HCT116 (cell line): ENCODE measurements around the gene RYR2. TPM values are rescaled to one million over a fixed set of nuclear protein-coding genes. Genes with fewer than 3 reads are reported as not detected.

Source experiments
- ATAC-seq: fragments of 200-7000 bp; cut with Tn5 transposase; 2 replicates; pipeline ENCODE4 v1.9.1; 2020; ENCODE audit warnings: mild to moderate bottlenecking, moderate library complexity
- BruUV-seq: library from RNA; stranded (reverse); fragments of 400-500 nt; replicated peaks from 2 replicates; lab custom pipeline; 2021; lab: Mats Ljungman, UMichigan
- CTCF ChIA-PET: fragments of 300-600 bp; sonication (Branson Sonifier 250); formaldehyde crosslinking; loops from one replicate; lab custom pipeline; 2021; ENCODE audit warnings: antibody characterized with exemption; lab: Charles Lee
- POLR2A ChIA-PET: fragments of 300-600, 350-600 bp; sonication (Branson Sonifier 250); formaldehyde crosslinking; loops from one replicate; lab custom pipeline; 2021; ENCODE audit warnings: antibody characterized with exemption; lab: Charles Lee
- RAD21 ChIA-PET, 2 experiments: fragments of 300-600 bp; sonication (Branson Sonifier 250); formaldehyde crosslinking; loops; one replicate each; lab custom pipeline; 2023; ENCODE audit warnings: low total read pairs in 2 of 2; ENCODE audit not compliant: uncharacterized antibody in 2 of 2, unreplicated experiment in 2 of 2, low non-redundant PET in 1 of 2; lab: Charles Lee
- DNase-seq: peaks from one replicate; pipeline ENCODE4 v3.0.0-alpha.2; 2010; ENCODE audit warnings: low read depth, low spot score
- H2AFZ ChIP-seq: fragments of 200-600 bp; shearing (Covaris generic), sonication (generic); 2 replicates; pipeline ENCODE4 v1.6.1; 2017; ENCODE audit warnings: low read depth, mixed run types, mixed read lengths, antibody characterized with exemption, low read length; ENCODE audit not compliant: poor library complexity, severe bottlenecking
- H3K27ac ChIP-seq: 2 replicates; pipeline ENCODE4 v1.5.1; 2012; ENCODE audit warnings: low read depth, low read length
- H3K27me3 ChIP-seq: fragments of 200-600 bp; sonication (generic); 2 replicates; pipeline ENCODE4 v1.6.1; 2016; ENCODE audit warnings: mixed run types, low read length, mixed read lengths; ENCODE audit not compliant: insufficient read depth
- H3K36me3 ChIP-seq, 2 experiments: fragments of 200-500 bp in 1 of 2; fragments of 200-600 bp in 1 of 2; sonication (Bioruptor generic) in 1 of 2; sonication (generic) in 1 of 2; 2 replicates each; pipeline versions ENCODE4 v1.5.1 to v1.6.1; 2014 to 2016; ENCODE audit warnings: low read length in 2 of 2, inconsistent platforms in 1 of 2, mixed read lengths in 1 of 2, mixed run types in 1 of 2; ENCODE audit not compliant: insufficient read depth in 2 of 2, control insufficient read depth in 1 of 2
- H3K4me1 ChIP-seq, 2 experiments: fragments of 200-600 bp in 1 of 2; sonication (generic) in 1 of 2; 2 replicates each; pipeline versions ENCODE4 v1.5.1 to v1.6.1; 2012 to 2017; ENCODE audit warnings: low read length in 2 of 2, inconsistent platforms in 1 of 2, mild to moderate bottlenecking in 1 of 2, mixed read lengths in 1 of 2, mixed run types in 1 of 2, moderate library complexity in 1 of 2; ENCODE audit not compliant: insufficient read depth in 2 of 2, control insufficient read depth in 1 of 2
- H3K4me2 ChIP-seq: fragments of 200-600 bp; sonication (generic); 2 replicates; pipeline ENCODE4 v1.6.1; 2017; ENCODE audit warnings: mixed run types, low read length, mixed read lengths
- H3K4me3 ChIP-seq, 2 experiments: fragments of 200-600 bp in 1 of 2; sonication (generic) in 1 of 2; replicated peaks in 1 of 2; 2 replicates each; pipeline ENCODE4 v1.5.1; 2011 to 2016; ENCODE audit warnings: low read length in 2 of 2, control low read depth in 1 of 2, low read depth in 1 of 2, mild to moderate bottlenecking in 1 of 2, mixed read lengths in 1 of 2, mixed run types in 1 of 2
- H3K79me2 ChIP-seq: fragments of 200-600 bp; sonication (generic); 2 replicates; pipeline ENCODE4 v1.6.1; 2017; ENCODE audit warnings: mild to moderate bottlenecking, mixed run types, low read length, moderate library complexity, mixed read lengths; ENCODE audit not compliant: insufficient read depth
- H3K9ac ChIP-seq: fragments of 200-600 bp; sonication (generic); 2 replicates; pipeline ENCODE4 v1.6.1; 2016; ENCODE audit warnings: low read length, mixed read lengths
- H3K9me2 ChIP-seq: fragments of 200-600 bp; sonication (generic), shearing (Covaris generic); 2 replicates; pipeline ENCODE4 v1.6.1; 2017; ENCODE audit warnings: mixed run types, mild to moderate bottlenecking, moderate library complexity; ENCODE audit not compliant: insufficient read depth
- H3K9me3 ChIP-seq, 2 experiments: fragments of 200-500 bp in 1 of 2; fragments of 200-600 bp in 1 of 2; sonication (Bioruptor generic) in 1 of 2; sonication (generic) in 1 of 2; 2 replicates each; pipeline ENCODE4 v1.6.1; 2014 to 2017; ENCODE audit warnings: low read length in 2 of 2, mixed read lengths in 2 of 2, inconsistent platforms in 1 of 2, low read depth in 1 of 2, mild to moderate bottlenecking in 1 of 2, mixed run types in 1 of 2, moderate library complexity in 1 of 2; ENCODE audit not compliant: control insufficient read depth in 1 of 2, insufficient read depth in 1 of 2
- H4K20me1 ChIP-seq: fragments of 200-600 bp; sonication (generic), shearing (Covaris generic); 2 replicates; pipeline ENCODE4 v1.6.1; 2017; ENCODE audit warnings: mixed run types, mild to moderate bottlenecking, moderate library complexity; ENCODE audit not compliant: insufficient read depth
- ATF3 ChIP-seq: IDR thresholded peaks from 2 replicates; pipeline ENCODE4 v1.6.1; 2012
- CBX3 ChIP-seq: IDR thresholded peaks from 2 replicates; pipeline ENCODE4 v1.6.1; 2012; ENCODE audit warnings: low read depth
- EGR1 ChIP-seq: IDR thresholded peaks from 2 replicates; pipeline ENCODE4 v1.6.1; 2012; ENCODE audit warnings: low read depth
- EZH2 ChIP-seq: fragments of 200-600 bp; sonication (generic); IDR thresholded peaks from 2 replicates; pipeline ENCODE4 v1.6.1; 2017; ENCODE audit warnings: antibody characterized with exemption, mixed run types
- EZH2phosphoT487 ChIP-seq: fragments of 200-600 bp; IDR thresholded peaks from 2 replicates; pipeline ENCODE4 v1.6.1; 2018; ENCODE audit warnings: antibody characterized with exemption, borderline replicate concordance
- FOSL1 ChIP-seq: IDR thresholded peaks from 2 replicates; pipeline ENCODE4 v1.6.1; 2012; ENCODE audit warnings: low read depth
- JUND ChIP-seq: IDR thresholded peaks from 2 replicates; pipeline ENCODE4 v1.6.1; 2012
- SRF ChIP-seq: IDR thresholded peaks from 2 replicates; pipeline ENCODE4 v1.6.1; 2012; ENCODE audit warnings: low read depth
- TCF7L2 ChIP-seq: IDR thresholded peaks from 2 replicates; pipeline ENCODE4 v1.7.0; 2011; ENCODE audit warnings: borderline replicate concordance, inconsistent platforms; ENCODE audit not compliant: insufficient read depth, insufficient read length; ENCODE audit errors: extremely low read depth
- YY1 ChIP-seq: IDR thresholded peaks from 2 replicates; pipeline ENCODE4 v1.6.1; 2011; ENCODE audit warnings: low read length, low read depth, moderate library complexity, mild to moderate bottlenecking; ENCODE audit not compliant: insufficient replicate concordance; ENCODE audit errors: extremely low read depth
- ZNF274 ChIP-seq: fragments of 200-500 bp; sonication (Bioruptor generic); IDR thresholded peaks from 2 replicates; pipeline ENCODE4 v1.6.1; 2014; ENCODE audit warnings: mild to moderate bottlenecking, low read depth, low read length, inconsistent platforms
- intact Hi-C: fragments of 100-400 bp; cut with micrococcal nuclease; formaldehyde crosslinking; loops from 2 replicates; pipeline ENCODE4 v1.10.0; 2022
- microRNA-seq: library from miRNA; unstranded; fragments of <30 nt; microRNA quantifications from one replicate; pipeline ENCODE4, GENCODE V29; 2016; ENCODE audit warnings: borderline number of aligned reads
- total RNA-seq: library from RNA; stranded (reverse); gene quantifications from one replicate; pipeline ENCODE4 v1.2.1, GENCODE V29; 2021; ENCODE audit not compliant: unreplicated experiment

RYR2 gene
- total RNA-seq, 1 experiment from 2014 or later: 0.02 TPM

- ChIA-PET POLR2A (no interaction called here), RAD21 (no interaction called here), CTCF (no interaction called here)
- Histone ChIP-seq H3K9me3 (peaks cover 0 to 3% of the 10 kb centered on the region in 2 experiments; a peak in 2 of 4 replicates), H3K36me3 (no peaks in the 10 kb centered on the region), H3K27ac (no peak overlapping the region), H3K9me2 (no peaks in the 10 kb centered on the region), H3K9ac (no peak overlapping the region), H3K79me2 (no peaks in the 10 kb centered on the region), H2AFZ (no peak overlapping the region)
- intact Hi-C loops: no loop called here
- DNase-seq: no peak
- no peak for ATAC-seq
- TF ChIP-seq FOSL1: no peak
- no peak for TF ChIP-seq TCF7L2
- no peak for TF ChIP-seq ATF3
- no peak for TF ChIP-seq YY1
- TF ChIP-seq CBX3: no peak
- no peak for TF ChIP-seq SRF
- no peak for TF ChIP-seq ZNF274
- no peak for TF ChIP-seq EZH2phosphoT487
- no peak for TF ChIP-seq JUND
- no peak for TF ChIP-seq EGR1
- no peak for TF ChIP-seq EZH2
- TF ChIP-seq, all 23 proteins: peak for 0
- no peaks in the 10 kb centered on the region for H4K20me1 ChIP-seq
- H3K27me3 ChIP-seq: no peaks in the 10 kb centered on the region
- no peak overlapping the region for H3K4me3 ChIP-seq
- no TSS peak for BruUV-seq
- H3K4me1 ChIP-seq: no peaks in the 10 kb centered on the region
- no peak overlapping the region for H3K4me2 ChIP-seq
Observed at GRCh38 chr1:237879195-237879594, 837.2 kb downstream of the RYR2 start.

Small RNA genes within 50 kb of the gene (microRNA-seq; reads per million reads assigned to microRNA genes)
- gene MIR4428: not detected

Other genes with a start within 250 kb of the RYR2 start
- gene MTR, start 246.9 kb upstream of the RYR2 start, total RNA-seq: 24.6 TPM
- not detected for gene MT1HL1, start 37.7 kb upstream of the RYR2 start, total RNA-seq